ENCODE results near the gene FBXL7.

The FBXL7 gene

DNA sequence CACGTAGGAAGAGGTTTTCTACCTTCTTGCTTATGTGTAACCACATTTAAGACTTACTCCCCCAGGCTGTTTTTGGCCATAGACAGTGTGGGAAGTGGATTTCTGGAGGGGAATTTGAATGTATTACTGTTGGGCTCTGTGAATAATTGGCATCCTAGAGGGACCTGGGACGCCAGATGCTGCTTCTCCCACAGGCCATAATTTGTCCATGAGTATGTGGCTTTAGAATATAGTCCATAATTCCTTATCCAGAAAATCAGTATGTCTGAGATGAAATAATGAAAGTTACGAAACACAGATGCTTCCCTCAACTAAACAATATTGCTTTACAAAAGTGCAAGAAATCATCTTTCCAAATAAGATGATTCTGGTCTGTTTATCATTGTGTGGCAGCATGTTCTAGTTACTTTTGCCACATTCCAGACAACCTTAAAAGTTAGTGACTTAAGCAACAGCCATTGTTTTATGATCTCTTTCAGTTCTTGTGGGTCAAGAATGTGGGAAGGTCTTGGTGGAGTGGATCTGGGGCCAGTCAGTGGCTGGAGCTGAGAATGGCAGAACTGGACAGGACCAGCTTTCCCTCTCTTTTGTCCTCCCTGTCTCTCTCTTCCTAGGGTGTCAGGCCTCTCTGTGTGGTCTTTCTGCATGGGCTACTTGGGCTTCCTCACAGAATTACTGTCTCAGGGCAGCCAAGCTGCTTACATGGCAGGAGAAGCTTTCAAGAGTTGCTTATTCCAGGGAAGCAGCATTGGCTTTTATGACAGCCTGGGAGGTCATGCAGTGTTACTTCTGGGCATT, 79.4 kb downstream of the FBXL7 start:
- DNase-seq (ENCODE audit: low spot score), result no peak

DNA sequence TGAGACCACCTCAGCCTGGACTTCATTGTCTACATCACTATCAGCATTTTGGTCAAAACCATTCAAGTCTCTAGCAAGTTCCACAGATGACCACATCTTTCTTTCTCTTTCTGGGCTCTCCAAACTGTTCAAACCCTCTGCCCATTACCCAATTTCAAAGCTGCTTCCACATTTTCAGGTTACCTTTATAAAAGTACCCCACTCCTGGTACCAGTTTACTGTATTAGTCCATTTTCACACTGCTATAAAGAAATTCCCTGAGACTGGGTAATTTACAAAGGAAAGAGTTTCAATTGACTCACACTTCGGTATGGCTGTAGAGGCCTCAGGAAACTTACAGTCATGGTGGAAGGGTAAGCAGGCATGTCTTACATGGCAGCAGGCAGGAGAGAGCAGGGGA, 84.5 kb downstream of the FBXL7 start:
- no peak for DNase-seq (ENCODE audit: low spot score)

DNA sequence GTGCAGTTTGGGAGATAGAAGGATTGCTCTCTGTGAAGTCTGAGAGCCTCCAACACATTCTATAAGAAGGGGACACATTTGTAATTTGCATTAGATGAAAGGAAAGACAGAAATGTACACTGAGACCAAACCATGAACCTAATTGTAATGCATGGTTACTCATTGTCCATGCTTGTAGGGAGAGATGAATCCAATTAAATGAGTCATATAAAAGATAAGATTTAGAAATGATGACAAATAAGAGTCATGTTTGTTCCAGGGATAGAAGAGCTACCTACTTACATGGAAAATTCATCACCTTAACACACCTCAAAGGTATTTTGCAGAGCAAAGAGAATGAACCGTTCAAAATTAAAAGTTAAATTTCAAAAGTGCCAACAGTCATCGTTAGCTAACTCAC, 85.1 kb downstream of the FBXL7 start:
- DNase-seq (ENCODE audit: low spot score), result no peak

DNA sequence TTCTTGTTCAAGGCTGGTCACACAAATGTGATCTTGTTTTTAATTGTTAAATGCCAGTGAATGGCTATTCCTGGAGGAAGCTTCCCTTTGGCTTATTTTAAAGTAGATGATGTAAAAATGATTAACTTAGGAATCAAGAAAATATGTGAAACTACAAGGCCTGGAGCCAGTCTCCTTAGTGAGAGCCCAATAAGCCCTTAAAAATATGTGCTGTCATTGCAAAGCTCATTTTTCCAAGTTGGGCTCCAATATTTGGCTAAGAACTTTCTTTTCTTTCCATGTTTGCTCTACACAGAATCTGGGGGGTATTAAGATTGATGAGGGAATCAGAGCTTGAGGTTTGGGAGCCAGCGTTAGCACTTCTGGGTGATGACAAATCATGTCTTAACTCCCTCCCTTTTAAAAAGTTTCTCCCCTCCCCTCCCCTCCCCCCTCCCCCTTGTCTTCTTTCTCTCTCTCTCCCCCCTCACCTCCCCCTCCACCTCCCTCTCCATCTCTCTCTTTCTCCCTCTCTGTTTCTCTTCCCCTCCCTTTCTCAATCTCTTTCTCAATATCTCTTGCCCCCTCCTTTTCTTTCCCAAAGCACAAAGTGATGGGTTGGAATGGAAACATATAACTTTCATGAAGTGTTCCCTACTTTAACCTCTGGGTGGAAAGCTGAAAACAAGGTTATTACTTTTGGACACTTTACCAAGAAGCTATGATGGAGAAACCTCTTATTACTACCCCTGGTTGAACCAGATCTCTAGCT, 86.0 kb downstream of the FBXL7 start:
- no peak for DNase-seq (ENCODE audit: low spot score)

DNA sequence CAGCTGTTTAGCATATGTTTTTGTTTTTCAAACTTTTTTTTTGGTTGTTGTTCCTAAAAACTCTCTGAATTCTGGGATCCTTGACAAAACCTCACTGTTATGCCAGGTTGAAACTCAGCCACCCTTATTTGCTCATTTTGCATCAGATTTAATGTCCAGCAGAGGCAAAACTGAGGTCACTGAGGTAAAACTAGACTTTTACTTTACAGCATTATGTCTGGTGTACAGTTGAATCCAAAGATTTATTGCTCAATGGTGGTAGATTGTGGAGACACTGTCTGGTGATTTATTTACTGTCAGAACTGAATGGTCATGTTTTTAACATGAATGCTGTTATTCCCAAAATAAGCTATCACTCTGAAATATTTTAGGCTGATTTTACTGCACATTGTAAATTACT, 87.9 kb downstream of the FBXL7 start:
- DNase-seq (ENCODE audit: low spot score), result no peak

DNA sequence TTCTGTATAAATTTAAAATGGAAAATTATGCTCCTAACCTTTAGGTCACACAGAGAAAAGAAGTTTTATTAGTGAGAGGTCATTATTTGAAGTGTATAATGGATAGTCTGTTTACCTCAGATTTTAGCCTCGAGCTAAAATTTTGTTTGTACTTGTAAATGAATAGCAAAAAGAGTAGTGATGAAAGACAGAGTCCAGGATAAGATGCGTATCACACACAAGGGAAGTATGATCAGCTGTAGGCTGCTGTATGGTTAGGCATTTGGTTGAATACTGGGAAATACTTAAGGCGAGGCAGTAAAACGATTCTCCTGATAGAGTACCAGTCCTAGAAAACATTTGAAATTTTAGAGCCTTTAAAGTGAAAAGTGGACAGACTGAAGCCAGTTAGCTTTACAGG, 92.7 kb downstream of the FBXL7 start:
- DNase-seq (ENCODE audit: low spot score), result no peak

DNA sequence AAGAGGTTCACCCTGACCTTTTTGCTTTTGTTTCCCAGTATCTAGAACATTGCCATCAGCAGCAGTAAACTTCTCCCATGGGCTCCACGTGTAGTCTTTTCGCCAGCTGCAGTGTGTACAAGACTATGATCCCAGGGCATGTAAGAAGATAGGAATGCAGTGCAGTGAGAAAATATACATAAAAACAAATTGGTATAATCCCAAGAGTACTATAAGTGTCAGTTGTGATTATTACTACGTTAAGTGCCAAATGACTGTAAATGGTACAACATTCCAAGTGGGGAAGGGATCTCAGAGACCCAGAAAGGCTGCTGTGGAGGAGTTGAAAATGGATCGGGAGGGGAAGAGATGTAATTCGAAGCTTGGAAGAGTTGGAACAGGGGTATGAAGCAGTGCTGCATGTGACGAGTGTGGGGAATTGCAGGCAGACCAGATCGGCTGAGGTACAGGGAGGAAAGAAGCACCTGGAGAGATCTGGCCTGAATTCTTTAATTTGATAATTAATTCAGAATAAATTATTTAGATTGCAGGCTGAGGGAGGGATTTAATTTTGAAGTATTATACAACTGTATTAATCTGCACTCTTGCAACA, 95.1 kb downstream of the FBXL7 start:
- DNase-seq (ENCODE audit: low spot score), result no peak

DNA sequence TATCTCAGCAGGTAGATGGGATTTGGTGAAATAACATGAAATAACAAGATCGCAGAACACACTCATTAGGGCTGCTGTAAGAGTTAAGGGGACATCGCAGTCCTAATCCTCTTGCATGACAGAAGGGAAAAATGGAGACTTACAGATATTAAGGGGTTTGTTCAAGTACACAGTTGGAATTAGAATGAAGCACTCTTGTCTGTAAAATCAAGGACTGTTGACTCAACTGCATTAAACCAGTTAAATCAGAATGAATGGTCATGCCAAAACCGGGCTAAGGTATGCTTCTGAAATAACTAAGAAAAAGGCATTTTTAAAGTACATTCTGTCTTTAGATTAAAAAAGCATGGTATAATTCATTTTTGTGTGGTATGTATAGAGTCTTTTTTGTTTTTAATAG, 95.9 kb downstream of the FBXL7 start:
- DNase-seq (ENCODE audit: low spot score), result no peak

DNA sequence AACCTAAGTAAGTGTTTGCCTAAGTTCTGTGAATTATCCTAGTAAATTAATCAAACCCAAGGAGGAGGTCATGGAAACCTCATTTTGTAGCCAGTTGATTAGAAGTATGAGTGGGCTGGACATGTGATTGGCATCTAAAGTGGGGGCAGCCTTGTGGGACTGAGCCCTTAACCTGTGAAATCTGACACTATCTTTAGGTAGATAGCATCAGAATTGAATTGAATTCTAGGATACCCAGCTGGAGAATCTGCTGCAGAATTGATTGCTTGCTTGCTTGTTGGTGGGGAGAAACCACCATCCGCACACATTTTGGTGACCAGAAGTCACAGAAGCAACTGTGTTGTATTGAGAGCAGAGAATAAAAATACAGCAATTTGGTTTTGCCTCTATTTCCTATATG, 97.0 kb downstream of the FBXL7 start:
- DNase-seq (ENCODE audit: low spot score), result no peak

DNA sequence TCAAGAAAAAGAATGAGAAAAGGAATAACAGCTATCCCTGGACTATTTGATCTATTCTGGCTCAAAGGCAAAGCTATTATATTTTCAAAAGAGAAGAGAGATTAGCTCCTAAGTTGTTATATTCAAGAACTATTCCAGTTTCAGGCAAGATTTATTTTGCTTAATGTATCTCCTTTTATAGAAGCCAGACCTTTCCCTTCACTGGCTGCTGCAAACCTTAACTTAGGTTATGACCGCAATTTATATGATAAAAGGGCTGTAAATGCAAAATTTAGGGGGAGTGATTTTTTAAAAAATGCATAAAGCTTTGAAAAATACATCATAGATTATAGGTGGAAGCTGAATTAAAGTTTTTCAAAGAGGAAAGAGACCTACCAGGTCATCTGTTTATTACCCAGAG, 97.8 kb downstream of the FBXL7 start:
- DNase-seq (ENCODE audit: low spot score), result no peak

DNA sequence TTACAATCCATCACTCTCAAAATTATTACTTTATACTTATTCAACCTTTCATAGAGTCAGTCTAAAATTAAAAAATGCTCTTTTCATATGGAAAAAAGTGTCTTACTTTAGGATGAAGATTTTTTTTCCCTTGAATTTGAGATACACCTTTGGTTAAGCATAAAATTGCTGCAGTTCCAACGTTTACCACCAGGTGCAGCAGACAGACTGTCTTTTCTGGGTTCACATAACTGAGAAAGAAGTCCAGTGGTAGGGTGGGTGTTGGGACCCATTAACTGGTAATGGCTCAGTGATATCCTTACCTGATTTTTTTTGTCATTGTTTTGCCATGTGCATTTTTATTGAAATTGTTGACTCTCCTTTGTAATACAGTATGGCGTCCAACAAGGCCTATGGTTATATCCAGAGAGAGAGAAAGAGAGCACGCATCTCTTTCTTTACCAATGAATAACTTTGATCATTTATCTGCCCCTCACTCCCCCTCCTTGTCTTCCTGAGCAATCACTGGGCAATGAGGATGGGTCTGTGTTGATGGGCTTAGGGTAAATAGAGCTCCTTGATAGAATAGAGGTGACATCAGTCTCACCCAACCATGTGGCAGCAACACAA, 98.4 kb downstream of the FBXL7 start:
- no peak for DNase-seq (ENCODE audit: low spot score)

DNA sequence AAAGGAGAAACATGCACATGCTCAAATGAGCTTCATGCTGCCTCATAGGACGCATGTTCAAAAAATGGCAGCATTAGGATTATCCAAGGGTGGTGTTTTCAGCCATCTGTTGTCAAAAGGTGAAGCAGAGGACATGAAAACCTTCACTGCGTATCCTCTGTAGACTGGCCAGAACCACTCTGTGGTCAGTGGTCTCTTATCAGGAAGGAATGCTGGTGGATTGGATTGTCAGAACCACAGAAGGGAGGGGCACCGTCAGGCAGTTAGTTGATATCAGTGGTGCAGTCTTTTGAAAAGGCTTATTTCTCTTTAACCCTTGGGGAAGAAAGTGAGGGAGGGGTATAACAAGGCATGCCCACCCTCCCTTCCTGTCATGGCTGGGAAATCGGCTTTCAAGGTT, 100.1 kb downstream of the FBXL7 start:
- no peak for DNase-seq (ENCODE audit: low spot score)

DNA sequence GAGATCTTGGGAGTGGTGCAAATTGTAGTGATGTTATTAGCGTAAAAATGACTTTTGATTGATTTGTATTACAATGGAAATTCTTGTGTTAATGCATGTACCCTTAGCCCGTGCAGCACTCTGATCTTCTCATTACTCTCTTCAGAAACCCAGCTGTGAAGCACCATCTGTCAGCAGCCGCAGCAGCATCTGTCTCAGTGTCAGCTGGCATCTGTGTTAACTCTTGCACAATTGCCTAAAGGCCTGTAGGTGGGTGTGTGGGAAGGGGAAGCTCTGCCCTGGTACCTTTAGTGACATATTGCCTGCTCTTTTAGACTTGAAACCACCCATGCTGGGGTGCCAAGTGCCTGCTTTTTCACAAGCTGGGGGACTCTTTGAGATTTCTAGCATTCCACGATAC, 101.3 kb downstream of the FBXL7 start:
- no peak for DNase-seq (ENCODE audit: low spot score)

DNA sequence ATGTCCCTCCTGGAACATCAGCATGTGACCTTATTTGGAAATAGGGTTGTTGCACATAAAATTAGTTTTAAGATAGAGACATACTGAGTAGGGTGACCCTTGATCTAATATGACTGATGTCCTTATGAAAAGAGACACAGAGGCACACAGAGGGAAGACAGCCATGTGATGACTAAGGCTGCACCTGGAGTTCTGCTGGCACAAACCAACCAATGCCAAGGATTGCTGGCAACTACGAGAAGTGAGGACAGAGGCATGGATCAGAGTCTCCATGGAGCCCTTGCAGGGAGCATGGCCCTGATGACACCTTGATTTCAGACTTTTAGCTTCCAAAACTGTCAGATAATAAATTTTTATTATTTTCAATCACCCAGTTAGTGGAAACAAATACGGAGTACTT, 101.9 kb downstream of the FBXL7 start:
- no peak for DNase-seq (ENCODE audit: low spot score)

DNA sequence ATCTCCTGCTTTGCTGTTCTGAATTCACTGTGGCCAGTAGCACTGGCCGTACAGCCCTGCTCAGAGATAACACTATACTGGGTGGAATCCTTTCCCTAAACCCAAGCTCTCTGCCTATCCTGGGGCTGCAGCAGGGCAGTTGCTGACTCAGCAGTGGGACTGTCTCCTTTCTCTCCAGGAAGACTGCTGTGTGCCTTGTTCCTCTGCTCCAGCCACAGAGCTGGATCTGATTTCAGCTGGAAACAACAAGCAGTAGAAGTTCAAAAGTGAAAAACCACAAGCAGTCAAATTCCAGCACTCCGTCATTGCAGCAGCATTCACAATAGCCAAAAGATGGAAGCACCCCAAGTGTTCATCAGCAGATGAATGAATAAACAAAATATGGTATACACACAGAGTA, 105.0 kb downstream of the FBXL7 start:
- DNase-seq (ENCODE audit: low spot score), result no peak

DNA sequence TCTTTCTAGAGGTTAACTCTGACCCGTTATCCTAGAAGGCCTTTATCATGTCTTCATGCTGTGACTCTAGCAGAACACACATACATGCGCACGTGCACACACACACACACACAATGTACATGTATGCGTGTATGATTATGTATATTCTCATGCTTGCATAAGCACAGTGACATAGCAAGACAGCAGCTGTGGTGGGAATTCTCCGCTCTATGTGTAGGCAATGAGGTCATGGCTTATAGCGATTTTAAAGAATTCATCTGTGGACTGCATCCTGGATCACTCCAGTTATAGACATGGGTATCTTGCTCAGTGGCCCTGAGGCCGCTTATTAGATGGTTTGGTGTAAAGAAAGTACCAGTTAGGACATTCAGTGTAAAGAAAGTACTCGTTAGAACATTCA, 106.2 kb downstream of the FBXL7 start:
- DNase-seq (ENCODE audit: low spot score), result no peak

DNA sequence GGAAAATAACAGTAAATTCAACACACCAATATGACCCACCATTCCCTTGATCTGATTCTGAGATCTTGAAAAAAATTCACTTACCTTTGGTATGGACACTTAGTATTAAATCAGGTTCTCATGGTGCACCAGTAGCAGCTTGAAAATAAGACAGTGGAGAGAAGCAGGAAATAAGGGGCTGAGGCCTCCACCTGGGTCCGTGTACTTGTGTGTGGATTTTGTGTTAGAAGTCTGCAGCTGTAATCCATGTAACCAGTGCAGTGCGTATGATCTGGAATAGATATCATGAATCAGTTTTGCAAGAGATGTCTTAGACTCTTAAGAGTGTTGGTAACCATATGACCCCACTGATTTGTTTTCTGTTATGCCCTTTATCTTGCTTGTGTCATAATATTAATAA, 107.1 kb downstream of the FBXL7 start:
- DNase-seq (ENCODE audit: low spot score), result no peak

DNA sequence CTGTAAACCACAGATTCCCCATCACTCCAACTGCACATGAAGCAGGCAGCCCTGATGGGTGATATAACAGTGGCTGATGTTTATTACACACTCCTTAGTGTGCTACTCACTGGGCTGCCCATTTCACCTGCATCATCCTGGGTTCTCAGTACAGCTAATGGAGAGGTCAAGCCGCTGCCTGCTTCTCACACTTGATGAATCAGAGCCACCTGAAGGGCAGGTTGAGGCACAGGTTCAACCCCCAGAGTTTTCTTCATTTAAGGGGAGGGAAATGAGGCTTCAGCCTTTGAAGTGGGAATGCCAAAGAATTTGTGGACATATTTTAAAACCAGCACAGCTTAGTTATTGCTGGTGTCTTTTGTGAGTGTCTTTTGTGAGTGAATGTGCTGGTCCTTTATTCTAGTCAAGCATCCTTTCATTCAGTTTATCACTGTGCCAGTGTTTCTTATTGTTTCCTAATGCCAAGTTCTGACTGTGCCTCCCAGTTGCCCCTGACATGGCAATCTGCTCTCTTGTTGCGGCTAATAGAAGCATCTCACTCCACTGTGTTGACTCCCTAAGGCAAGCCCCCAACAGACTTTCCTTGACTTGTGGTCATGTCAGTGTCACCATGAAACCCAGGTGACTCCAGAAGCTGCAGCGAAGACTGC, 109.2 kb downstream of the FBXL7 start:
- no peak for DNase-seq (ENCODE audit: low spot score)

DNA sequence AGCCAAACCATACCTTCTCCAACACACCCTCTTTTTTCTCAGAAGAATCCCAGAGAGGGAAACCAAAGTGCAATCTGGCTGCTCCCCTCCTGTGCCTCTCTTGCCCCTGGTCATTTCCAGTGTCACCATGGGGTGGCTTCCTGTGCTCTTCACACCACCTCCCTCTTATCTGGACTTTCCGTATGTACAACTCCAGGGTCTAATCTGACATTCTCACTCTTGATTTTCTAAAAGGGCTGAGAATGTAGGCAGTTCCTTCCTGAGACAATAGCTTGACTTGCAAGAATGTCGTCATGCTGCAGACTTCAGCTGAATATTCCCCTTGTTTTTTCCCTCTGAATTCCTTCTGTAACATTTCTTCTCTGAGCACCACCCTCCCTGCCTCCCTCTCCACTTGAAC, 110.2 kb downstream of the FBXL7 start:
- no peak for DNase-seq (ENCODE audit: low spot score)

DNA sequence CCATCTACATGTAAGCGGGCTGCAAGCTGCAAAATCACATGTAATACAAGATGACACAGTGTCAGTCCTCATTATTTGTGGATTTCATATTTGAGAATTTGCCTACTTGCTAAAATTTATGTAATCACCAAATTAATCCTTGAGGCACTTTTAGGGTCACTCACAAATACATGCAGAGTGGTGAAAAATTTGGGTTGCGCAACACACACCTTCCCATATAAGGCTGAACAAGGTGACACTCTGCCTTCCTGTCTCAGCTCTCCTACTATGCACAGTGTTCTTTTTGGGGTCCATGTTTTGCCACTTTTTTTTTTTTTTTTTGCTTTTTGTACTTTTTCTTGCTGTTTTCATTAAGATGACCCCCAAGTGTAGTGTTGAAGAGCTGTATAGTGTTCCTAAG, 111.0 kb downstream of the FBXL7 start:
- no peak for DNase-seq (ENCODE audit: low spot score)

DNA sequence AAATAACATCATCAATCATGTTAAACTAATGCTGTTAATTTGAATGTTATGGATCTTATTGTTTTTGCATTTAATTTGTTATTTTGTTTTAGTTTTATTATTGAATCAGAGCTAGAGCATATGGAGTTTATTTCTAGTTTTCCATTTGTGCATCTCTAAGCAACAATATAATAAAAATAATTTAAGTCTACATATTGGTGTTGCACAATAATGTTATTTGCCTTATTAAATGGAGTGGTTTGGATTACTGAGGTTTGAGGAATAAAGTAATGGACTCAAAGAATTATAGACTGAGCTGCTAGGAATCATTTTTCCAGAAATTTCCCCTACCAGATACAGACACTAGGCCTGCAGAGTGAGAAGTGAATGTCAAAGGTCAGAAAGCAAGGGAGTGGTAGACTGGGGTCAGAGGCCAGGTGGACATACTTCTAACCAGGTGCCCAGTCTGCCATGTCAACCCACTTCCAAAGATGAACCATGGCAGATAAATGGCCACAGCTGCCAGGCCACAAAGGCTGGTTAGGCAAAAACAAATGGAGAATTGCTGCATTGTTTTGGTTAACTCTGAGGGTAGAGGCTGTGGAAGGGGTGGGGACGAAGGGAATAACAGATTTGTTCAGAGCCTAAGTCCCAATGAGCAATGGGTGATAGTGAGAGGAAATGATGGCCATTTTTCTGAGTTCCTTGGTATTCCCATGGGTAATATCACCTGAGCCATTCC, 113.1 kb downstream of the FBXL7 start:
- no peak for DNase-seq (ENCODE audit: low spot score)

DNA sequence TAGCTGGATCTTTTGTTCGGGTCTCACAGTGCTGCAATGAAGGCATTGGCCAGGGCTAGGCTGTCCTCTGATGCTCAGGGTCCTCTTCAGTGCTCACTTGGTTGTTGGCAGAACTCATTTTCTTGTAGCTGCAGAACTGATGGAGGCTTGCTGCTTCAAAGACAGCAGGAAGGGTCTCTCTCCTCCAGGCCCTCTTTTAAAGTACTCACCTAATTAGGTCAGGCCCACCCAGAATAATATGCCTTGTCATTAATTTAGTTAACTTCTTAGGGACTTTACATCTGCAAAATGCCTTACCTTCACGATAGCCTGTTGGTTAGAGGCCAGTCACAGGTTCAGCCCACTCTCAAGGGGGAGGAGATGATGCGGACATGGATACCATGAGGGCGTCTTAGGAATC, 114.7 kb downstream of the FBXL7 start:
- DNase-seq (ENCODE audit: low spot score), result no peak
